ENCODE results near the gene CCDC88C. TPM values are rescaled to one million over a fixed set of nuclear protein-coding genes. Genes with fewer than 3 reads are reported as not detected.

Gene CCDC88C
- total and polyA plus RNA-seq, 2 donors (not counting 3 experiments of a cell fraction or from before 2014, with no cell fraction given) = 11.4 to 52.1 TPM

DNA sequence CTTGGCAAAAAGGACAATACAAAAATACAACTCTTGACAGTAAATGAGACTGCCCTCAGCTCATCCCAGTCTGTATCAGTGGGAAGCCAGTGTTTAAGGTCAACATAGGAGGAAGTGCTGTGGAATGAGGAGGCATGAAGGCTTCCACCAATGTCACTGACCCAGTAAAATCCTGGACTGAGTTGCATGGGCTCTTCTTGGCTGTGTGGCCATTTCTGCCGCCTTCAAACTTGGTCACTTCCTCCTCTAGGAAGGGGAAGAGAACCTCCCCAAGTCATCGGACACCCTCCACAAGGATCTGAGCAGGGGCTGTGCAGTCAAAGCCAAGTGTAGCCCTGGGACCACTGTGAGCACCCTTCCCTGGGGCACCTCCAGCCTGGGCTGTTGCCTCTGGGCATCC, 185.0 kb downstream of the CCDC88C start:
- TF ChIP-seq EZH2 (IDR thresholded peaks at IDR 0.05; ENCODE audit: borderline replicate concordance, low read depth, low read length, severe bottlenecking) (no peak), POLR2AphosphoS5 (IDR thresholded peaks at IDR 0.05; ENCODE audit: insufficient read depth, low read depth, low read length) (no peak), MYC (IDR thresholded peaks at IDR 0.05; ENCODE audit: low read depth, low read length) (no peak), JUN (IDR thresholded peaks at IDR 0.05; ENCODE audit: borderline replicate concordance, insufficient read depth, insufficient read length, low read depth) (no peak), FOS (IDR thresholded peaks at IDR 0.05; ENCODE audit: borderline replicate concordance, insufficient read depth, low read length) (no peak), POLR2A (IDR thresholded peaks at IDR 0.05; ENCODE audit: low read depth, low read length) (no peak), CTCF (IDR thresholded peaks at IDR 0.05; ENCODE audit: extremely low read depth in 1 of 2, insufficient read depth in 1 of 2, low read depth in 1 of 2, low read length in 2 of 2) (no peak), GATA2 (IDR thresholded peaks at IDR 0.05; ENCODE audit: insufficient read depth, insufficient read length, low read depth, low read length) (no peak), MAX (IDR thresholded peaks at IDR 0.05; ENCODE audit: insufficient read depth, insufficient read length) (no peak)
- no peaks in the 10 kb centered on the region for H3K9me1 ChIP-seq (replicated peaks; ENCODE audit: control insufficient read depth, extremely low read depth, insufficient read depth, low read length)
- POLR2A ChIA-PET = interaction anchor here (0.8 kb wide), 1 partner anchor 863 kb away, joined by 15 read pairs; no protein-coding TSS in a partner anchor
- BruUV-seq (replicated peaks) = no TSS peak
- H3K27me3 ChIP-seq (ENCODE audit: control insufficient read depth in 2 of 2, insufficient read depth in 2 of 2, low read length in 2 of 2) = no peaks in the 10 kb centered on the region
- dilution Hi-C loops (cut with MboI; ENCODE audit: extremely low pct_ligation_motif_present, low sequenced_read_pairs) = no loop called here
- H3K9me3 ChIP-seq (replicated peaks; ENCODE audit: control insufficient read depth, insufficient read depth, low read length) = no peaks in the 10 kb centered on the region
- FAIRE-seq (no peak), DNase-seq (ENCODE audit: low read depth, low spot score) (no peak)
- intact Hi-C loops (cut with micrococcal nuclease) = no loop called here
- H3K27ac ChIP-seq (ENCODE audit: insufficient read depth, low read depth, low read length) = no peak overlapping the region
- CTCF ChIA-PET = interaction anchor here (1.8 kb wide), 1 partner anchor 55 kb away, joined by 5 read pairs; no protein-coding TSS in a partner anchor
- no peaks in the 10 kb centered on the region for H4K20me1 ChIP-seq (replicated peaks; ENCODE audit: control insufficient read depth, extremely low read depth, insufficient read depth, low read length)
- no peak overlapping the region for H3K4me2 ChIP-seq (ENCODE audit: insufficient read depth, low read length)
- H2AFZ ChIP-seq (ENCODE audit: low read depth, low read length) = no peak overlapping the region
- no peaks in the 10 kb centered on the region for H3K79me2 ChIP-seq (ENCODE audit: control insufficient read depth, insufficient read depth, low read length)
- H3K4me1 ChIP-seq (ENCODE audit: control insufficient read depth, extremely low read depth, insufficient read depth, low read length) = peaks cover 9% of the 10 kb centered on the region
- no peak overlapping the region for H3K4me3 ChIP-seq (replicated peaks in 1 of 3; ENCODE audit: insufficient read depth in 1 of 3, low read depth in 1 of 3, low read length in 3 of 3)
- H3K36me3 ChIP-seq (ENCODE audit: control insufficient read depth in 2 of 2, extremely low read depth in 1 of 2, insufficient read depth in 2 of 2, low read length in 2 of 2) = no peaks in the 10 kb centered on the region
- H3K9ac ChIP-seq (replicated peaks; ENCODE audit: extremely low read depth, insufficient read depth, low read length) = no peak overlapping the region

Measured in endothelial cell of umbilical vein (primary cell).